ENCODE data around the gene HNRNPH1. TPM values are rescaled to one million over a fixed set of nuclear protein-coding genes. Genes with fewer than 3 reads are reported as not detected.

HNRNPH1 gene
- total RNA-seq, 1 donor from 2014 or later, result 803 TPM

GRCh38 chr5:179621551-179622214 lies 1.8 kb downstream of the HNRNPH1 start:
- DNase-seq, result no peak

GRCh38 chr5:179620703-179621350 lies 2.6 kb downstream of the HNRNPH1 start:
- DNase-seq, result no peak

GRCh38 chr5:179620293-179620692 lies 3.2 kb downstream of the HNRNPH1 start:
- DNase-seq, result no peak

- peak; percentile 49 for DNase-seq
These were observed 3.7 kb downstream of the HNRNPH1 start for GRCh38 chr5:179619776-179620175.

GRCh38 chr5:179618923-179619554 lies 4.4 kb downstream of the HNRNPH1 start:
- peak; percentile 52 for DNase-seq

- no peak for DNase-seq
These were observed 5.5 kb downstream of the HNRNPH1 start for GRCh38 chr5:179617930-179618329.

- DNase-seq, result no peak
These were observed 7.4 kb downstream of the HNRNPH1 start for GRCh38 chr5:179616002-179616594.

GRCh38 chr5:179615203-179615602 lies 8.3 kb downstream of the HNRNPH1 start:
- peak; percentile 53 for DNase-seq

- no peak for DNase-seq
These were observed 8.7 kb downstream of the HNRNPH1 start for GRCh38 chr5:179614745-179615144.

GRCh38 chr5:179613460-179614071 lies 9.9 kb downstream of the HNRNPH1 start:
- DNase-seq, result no peak

GRCh38 chr5:179612577-179613459 lies 10.7 kb downstream of the HNRNPH1 start:
- no peak for DNase-seq

GRCh38 chr5:179610903-179611265 lies 12.6 kb downstream of the HNRNPH1 start:
- no peak for DNase-seq

GRCh38 chr5:179610109-179610902 lies 13.2 kb downstream of the HNRNPH1 start:
- no peak for DNase-seq

- no peak for DNase-seq
These were observed 13.7 kb downstream of the HNRNPH1 start for GRCh38 chr5:179609834-179610108.

GRCh38 chr5:179608131-179608581 lies 15.3 kb downstream of the HNRNPH1 start:
- DNase-seq, result no peak

- DNase-seq, result no peak
These were observed 16.1 kb downstream of the HNRNPH1 start for GRCh38 chr5:179607160-179607931.

- no peak for DNase-seq
These were observed 16.6 kb downstream of the HNRNPH1 start for GRCh38 chr5:179606910-179607159.

- no peak for DNase-seq
These were observed 17.2 kb downstream of the HNRNPH1 start for GRCh38 chr5:179606071-179606909.

- DNase-seq, result no peak
These were observed 18.2 kb downstream of the HNRNPH1 start for GRCh38 chr5:179605026-179605833.

All from dermis blood vessel endothelial cell (primary cell).